ENCODE measurements around the gene GOLGA8G. TPM values are rescaled to one million over a fixed set of nuclear protein-coding genes. Genes with fewer than 3 reads are reported as not detected.

Gene GOLGA8G
- total RNA-seq = under 0.01 TPM in 1 of 2 replicates, not detected in the other

GRCh38 chr15:28532954-28533353 is at the start of gene GOLGA8G:
TSS of gene GOLGA8G (minus strand) at chr15:28532971. CDS start at chr15:28532909, 62 bp downstream.

GRCh38 chr15:28553268-28553667 is 20.5 kb upstream of the GOLGA8G start, which contains the start of gene GOLGA6L25:
TSS of gene GOLGA6L25 (plus strand) at chr15:28553568. CDS start at chr15:28553629, 61 bp downstream.

Other genes with a start within 250 kb of the GOLGA8G start
- 18.3 and 31.6 TPM in 2 replicates for gene HERC2, start 210.8 kb downstream of the GOLGA8G start, total RNA-seq
- not detected in 2 replicates for gene GOLGA6L24, start 174.9 kb downstream of the GOLGA8G start, total RNA-seq
- 0.24 TPM in 1 of 2 replicates, not detected in the other for gene GOLGA8F, start 154.3 kb downstream of the GOLGA8G start, total RNA-seq
- not detected in 2 replicates for gene GOLGA6L25, start 20.6 kb upstream of the GOLGA8G start, total RNA-seq
- not detected in 2 replicates for gene GOLGA8M, start 179.4 kb upstream of the GOLGA8G start, total RNA-seq